ENCODE data around the gene VAV1.
"Not testable (repeated sequence)": the region's sequence is repeated elsewhere in the genome, so short reads cannot be mapped to it uniquely, and the experiment has no call there.

The VAV1 gene

GRCh38 chr19:6866741-6867151 lies 94.2 kb downstream of the VAV1 start:
- H3K4me3 ChIP-seq (ENCODE audit: insufficient read depth, low read length, poor library complexity, severe bottlenecking): no peak overlapping the region
- H3K79me2 ChIP-seq (ENCODE audit: insufficient read depth, low read length): no peaks in the 10 kb centered on the region
- H2AFZ ChIP-seq (ENCODE audit: low read depth, low read length, severe bottlenecking): no peak overlapping the region
- H3F3A ChIP-seq (ENCODE audit: insufficient read depth): 0 out of 2 replicates have a peak, but pooled peaks cover 2% of the 10 kb centered on the region
- no peaks in the 10 kb centered on the region for H3K27me3 ChIP-seq (ENCODE audit: low read length)
- no peaks in the 10 kb centered on the region for H3K9me3 ChIP-seq (ENCODE audit: insufficient read depth, low read length)
- no peaks in the 10 kb centered on the region for H3K36me3 ChIP-seq (ENCODE audit: low read length)
- no peaks in the 10 kb centered on the region for H3K9me2 ChIP-seq (replicated peaks; ENCODE audit: insufficient read depth, low read length)
- H3K9ac ChIP-seq (ENCODE audit: low read length): no peak overlapping the region
- TF ChIP-seq EZH2phosphoT487 (conservative IDR thresholded peaks at IDR 0.05; ENCODE audit: low read length) (no peak), CTCF (IDR thresholded peaks at IDR 0.05; ENCODE audit: insufficient read depth, low read length, poor library complexity, severe bottlenecking) (no peak)
- H3K27ac ChIP-seq (ENCODE audit: low read depth, low read length): no peak overlapping the region
- H4K20me1 ChIP-seq (ENCODE audit: low read depth, low read length): no peaks in the 10 kb centered on the region
- no peak overlapping the region for H3K4me2 ChIP-seq (ENCODE audit: low read depth, low read length, poor library complexity, severe bottlenecking)

- H3K27ac ChIP-seq (ENCODE audit: low read depth, low read length): no peak overlapping the region
- H3K4me2 ChIP-seq (ENCODE audit: low read depth, low read length, poor library complexity, severe bottlenecking): no peak overlapping the region
- H3F3A ChIP-seq (ENCODE audit: insufficient read depth): no peaks in the 10 kb centered on the region
- H3K9me3 ChIP-seq (ENCODE audit: insufficient read depth, low read length): no peaks in the 10 kb centered on the region
- TF ChIP-seq CTCF (IDR thresholded peaks at IDR 0.05; ENCODE audit: insufficient read depth, low read length, poor library complexity, severe bottlenecking): no peak
- no peak for TF ChIP-seq EZH2phosphoT487 (conservative IDR thresholded peaks at IDR 0.05; ENCODE audit: low read length)
- H4K20me1 ChIP-seq (ENCODE audit: low read depth, low read length): no peaks in the 10 kb centered on the region
- no peaks in the 10 kb centered on the region for H3K36me3 ChIP-seq (ENCODE audit: low read length)
- no peak overlapping the region for H2AFZ ChIP-seq (ENCODE audit: low read depth, low read length, severe bottlenecking)
- no peaks in the 10 kb centered on the region for H3K27me3 ChIP-seq (ENCODE audit: low read length)
- H3K9ac ChIP-seq (ENCODE audit: low read length): no peak overlapping the region
- H3K4me3 ChIP-seq (ENCODE audit: insufficient read depth, low read length, poor library complexity, severe bottlenecking): no peak overlapping the region
- H3K9me2 ChIP-seq (replicated peaks; ENCODE audit: insufficient read depth, low read length): no peaks in the 10 kb centered on the region
- H3K79me2 ChIP-seq (ENCODE audit: insufficient read depth, low read length): no peaks in the 10 kb centered on the region
These were observed 95.8 kb downstream of the VAV1 start for GRCh38 chr19:6868351-6868750.

- H3K9me2 ChIP-seq (replicated peaks; ENCODE audit: insufficient read depth, low read length); H3K79me2 ChIP-seq (ENCODE audit: insufficient read depth, low read length); H3K9ac ChIP-seq (ENCODE audit: low read length); H3K9me3 ChIP-seq (ENCODE audit: insufficient read depth, low read length); H3K27ac ChIP-seq (ENCODE audit: low read depth, low read length); H3K36me3 ChIP-seq (ENCODE audit: low read length); H2AFZ ChIP-seq (ENCODE audit: low read depth, low read length, severe bottlenecking); H3F3A ChIP-seq (ENCODE audit: insufficient read depth); H3K4me3 ChIP-seq (ENCODE audit: insufficient read depth, low read length, poor library complexity, severe bottlenecking); H3K27me3 ChIP-seq (ENCODE audit: low read length); H3K4me2 ChIP-seq (ENCODE audit: low read depth, low read length, poor library complexity, severe bottlenecking); H4K20me1 ChIP-seq (ENCODE audit: low read depth, low read length): not testable (repeated sequence)
These were observed 96.8 kb downstream of the VAV1 start for GRCh38 chr19:6869151-6869882.

- no peaks in the 10 kb centered on the region for H3K9me3 ChIP-seq (ENCODE audit: insufficient read depth, low read length)
- H3K36me3 ChIP-seq (ENCODE audit: low read length): no peaks in the 10 kb centered on the region
- H3K9me2 ChIP-seq (replicated peaks; ENCODE audit: insufficient read depth, low read length): no peaks in the 10 kb centered on the region
- H3K4me2 ChIP-seq (ENCODE audit: low read depth, low read length, poor library complexity, severe bottlenecking): no peak overlapping the region
- no peaks in the 10 kb centered on the region for H3F3A ChIP-seq (ENCODE audit: insufficient read depth)
- TF ChIP-seq EZH2phosphoT487 (conservative IDR thresholded peaks at IDR 0.05; ENCODE audit: low read length) (no peak), CTCF (IDR thresholded peaks at IDR 0.05; ENCODE audit: insufficient read depth, low read length, poor library complexity, severe bottlenecking) (no peak)
- no peaks in the 10 kb centered on the region for H4K20me1 ChIP-seq (ENCODE audit: low read depth, low read length)
- no peaks in the 10 kb centered on the region for H3K79me2 ChIP-seq (ENCODE audit: insufficient read depth, low read length)
- H3K9ac ChIP-seq (ENCODE audit: low read length): no peak overlapping the region
- no peaks in the 10 kb centered on the region for H3K27me3 ChIP-seq (ENCODE audit: low read length)
- no peak overlapping the region for H3K27ac ChIP-seq (ENCODE audit: low read depth, low read length)
- H3K4me3 ChIP-seq (ENCODE audit: insufficient read depth, low read length, poor library complexity, severe bottlenecking): no peak overlapping the region
- no peak overlapping the region for H2AFZ ChIP-seq (ENCODE audit: low read depth, low read length, severe bottlenecking)
These were observed 101.4 kb downstream of the VAV1 start for GRCh38 chr19:6873708-6874431.

All from SU-DHL-6 (cell line).